ENCODE measurements around the gene TLCD3A.
"Not testable (repeated sequence)": the region's sequence is repeated elsewhere in the genome, so short reads cannot be mapped to it uniquely, and the experiment has no call there.

TLCD3A gene

DNA sequence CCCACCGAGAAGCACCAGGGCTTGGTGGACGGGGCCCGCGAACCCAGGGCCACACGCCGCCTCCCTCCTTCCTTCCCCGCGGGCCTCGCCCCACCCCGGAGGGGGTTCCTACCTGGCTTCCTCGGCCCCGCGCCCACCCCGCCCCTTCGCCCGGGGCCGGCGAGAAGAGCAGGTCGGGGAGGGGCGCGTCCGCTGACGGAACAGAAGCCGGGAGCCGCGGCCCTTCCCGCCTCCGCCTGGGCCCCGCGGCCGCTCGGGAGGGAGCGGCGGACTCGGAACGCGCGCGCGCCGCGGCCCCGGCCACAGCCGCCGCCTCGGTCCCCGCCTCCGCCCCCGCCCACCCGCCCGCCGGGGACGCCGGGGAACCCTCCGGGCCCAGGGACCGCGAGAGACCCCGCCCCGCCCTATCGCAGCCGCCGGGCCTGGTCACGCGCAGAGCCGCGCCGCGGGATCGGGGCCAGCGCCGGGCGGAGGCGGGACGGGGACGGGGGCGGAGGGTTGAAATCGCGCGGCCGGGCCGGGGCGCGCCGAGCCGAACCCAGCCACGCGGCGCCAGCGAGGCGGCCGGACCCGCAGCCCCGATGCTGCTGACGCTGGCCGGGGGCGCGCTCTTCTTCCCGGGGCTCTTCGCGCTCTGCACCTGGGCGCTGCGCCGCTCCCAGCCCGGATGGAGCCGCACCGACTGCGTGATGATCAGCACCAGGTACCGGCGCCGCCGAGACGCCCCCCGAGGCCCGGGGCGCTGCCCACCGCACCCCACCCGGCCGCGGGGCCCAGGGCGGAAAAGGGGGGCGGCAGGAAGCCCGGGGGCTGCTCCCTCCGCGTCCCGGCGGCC, at the start of gene TLCD3A:
Gene TLCD3A, plus strand, starts transcription at position 530 of the 835 bp plus-strand sequence. Its CDS starts 52 bp downstream, at position 582.
- DNase-seq (ENCODE audit: low spot score) = peak; percentile 44

DNA sequence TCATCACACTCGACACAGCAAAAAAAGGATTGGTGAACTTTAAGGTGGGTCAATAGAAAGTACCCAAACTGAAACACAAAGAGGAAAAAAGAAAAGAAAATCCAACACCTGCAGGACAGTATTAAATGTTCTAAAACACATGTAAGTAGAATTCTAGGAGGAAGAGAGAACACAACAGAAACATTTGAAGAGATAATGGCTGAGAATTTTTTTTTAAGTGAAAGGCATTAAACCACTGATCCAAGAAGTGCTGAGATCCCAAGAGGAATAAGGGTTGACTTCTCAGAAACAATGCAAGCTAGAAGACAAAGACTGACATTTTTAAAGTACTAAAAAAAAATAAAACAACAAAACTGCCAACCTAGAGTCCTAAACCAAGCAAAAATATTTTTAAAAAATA, 49.4 kb upstream of the TLCD3A start:
- no peak for DNase-seq (ENCODE audit: low spot score)

DNA sequence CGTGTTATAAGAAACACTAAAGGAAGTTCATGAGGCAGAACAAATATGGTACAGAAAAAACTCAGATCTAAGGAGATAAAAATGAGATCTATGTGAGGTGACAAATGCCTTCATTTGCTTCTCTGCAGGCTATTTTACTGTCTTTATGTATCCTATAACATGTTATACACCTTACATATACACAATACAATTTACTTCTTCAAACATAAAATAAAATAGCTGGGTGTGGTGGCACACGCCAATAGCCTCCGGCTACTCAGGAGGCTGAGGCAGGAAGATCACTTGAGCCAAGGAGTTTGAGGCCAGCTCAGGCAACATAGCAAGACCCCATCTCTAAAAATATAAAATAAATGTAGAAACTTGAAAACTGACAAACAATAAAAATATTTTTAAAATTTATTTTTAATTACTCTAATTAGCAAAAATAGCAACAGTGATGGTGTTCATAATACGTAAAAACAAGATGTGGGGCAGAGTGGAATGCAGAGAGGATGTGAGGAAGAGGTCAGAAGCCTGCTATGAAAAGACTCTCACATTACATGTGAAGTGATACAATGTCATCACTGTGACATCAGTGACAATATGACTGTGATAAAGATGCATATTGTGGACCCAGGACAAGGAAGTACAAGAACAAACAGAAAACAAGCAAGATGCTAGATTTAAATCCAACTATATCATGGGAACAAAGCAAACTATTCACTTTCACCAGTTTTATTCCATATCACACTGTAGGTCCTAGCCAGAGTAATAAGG, 48.7 kb upstream of the TLCD3A start:
- no peak for DNase-seq (ENCODE audit: low spot score)

DNA sequence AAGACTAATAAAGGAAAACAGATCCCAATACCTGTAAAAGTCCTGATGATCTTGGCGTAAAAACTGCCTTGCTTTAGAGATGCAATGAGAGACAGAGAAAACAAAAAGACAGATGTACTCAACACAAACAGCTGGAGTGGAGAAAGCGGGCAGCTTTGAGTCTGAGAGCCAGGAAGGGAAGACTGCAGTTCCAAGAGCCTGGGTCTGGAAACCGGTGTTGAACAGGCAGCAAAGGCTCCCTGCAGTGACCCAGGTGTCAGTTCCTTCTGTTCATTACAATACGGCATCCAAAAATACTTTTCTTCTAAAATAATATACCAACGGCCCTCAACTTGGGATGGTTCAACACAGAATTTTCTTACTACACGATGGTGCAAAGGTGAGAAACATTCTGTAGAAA, 47.4 kb upstream of the TLCD3A start:
- no peak for DNase-seq (ENCODE audit: low spot score)

DNA sequence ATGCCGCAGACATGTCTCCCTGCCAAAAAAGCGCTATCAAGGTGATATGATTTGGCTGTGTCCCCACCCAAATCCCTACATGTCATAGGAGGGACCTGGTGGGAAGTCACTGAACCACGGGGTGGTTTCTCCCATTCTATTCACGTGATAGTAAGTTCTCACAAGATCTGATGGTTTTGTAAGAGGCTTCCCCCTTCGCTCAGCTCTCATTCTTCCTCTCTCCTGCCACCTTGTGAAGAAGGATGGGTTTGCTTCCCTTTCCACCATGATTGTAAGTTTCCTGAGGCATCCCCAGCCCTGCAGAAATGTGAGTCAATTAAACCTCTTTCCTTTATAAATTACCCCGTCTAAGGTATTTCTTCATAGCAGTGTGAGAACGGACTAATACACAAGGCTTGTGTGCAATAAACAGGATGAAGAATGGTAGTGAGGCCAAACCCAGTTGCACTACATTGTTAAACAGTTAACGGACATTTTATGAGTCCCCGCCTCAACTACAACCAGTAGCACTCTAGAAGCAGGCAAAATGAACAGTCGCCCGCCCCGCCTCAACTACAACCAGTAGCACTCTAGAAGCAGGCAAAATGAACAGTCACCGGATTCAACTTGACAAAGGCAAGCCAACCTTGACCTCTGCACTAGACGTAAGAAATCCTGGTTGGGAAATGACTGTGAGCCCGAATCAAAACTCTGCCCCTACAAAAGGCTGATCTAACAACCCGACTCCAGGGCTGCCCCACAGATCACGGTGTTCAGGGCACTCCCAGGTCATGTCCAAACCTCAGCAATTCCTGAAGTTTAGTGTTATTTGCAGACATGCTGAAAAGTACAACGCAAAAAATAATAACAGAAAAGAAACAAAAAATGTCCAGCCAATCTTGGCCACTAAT, 44.1 kb upstream of the TLCD3A start:
- DNase-seq (ENCODE audit: low spot score) = no peak

DNA sequence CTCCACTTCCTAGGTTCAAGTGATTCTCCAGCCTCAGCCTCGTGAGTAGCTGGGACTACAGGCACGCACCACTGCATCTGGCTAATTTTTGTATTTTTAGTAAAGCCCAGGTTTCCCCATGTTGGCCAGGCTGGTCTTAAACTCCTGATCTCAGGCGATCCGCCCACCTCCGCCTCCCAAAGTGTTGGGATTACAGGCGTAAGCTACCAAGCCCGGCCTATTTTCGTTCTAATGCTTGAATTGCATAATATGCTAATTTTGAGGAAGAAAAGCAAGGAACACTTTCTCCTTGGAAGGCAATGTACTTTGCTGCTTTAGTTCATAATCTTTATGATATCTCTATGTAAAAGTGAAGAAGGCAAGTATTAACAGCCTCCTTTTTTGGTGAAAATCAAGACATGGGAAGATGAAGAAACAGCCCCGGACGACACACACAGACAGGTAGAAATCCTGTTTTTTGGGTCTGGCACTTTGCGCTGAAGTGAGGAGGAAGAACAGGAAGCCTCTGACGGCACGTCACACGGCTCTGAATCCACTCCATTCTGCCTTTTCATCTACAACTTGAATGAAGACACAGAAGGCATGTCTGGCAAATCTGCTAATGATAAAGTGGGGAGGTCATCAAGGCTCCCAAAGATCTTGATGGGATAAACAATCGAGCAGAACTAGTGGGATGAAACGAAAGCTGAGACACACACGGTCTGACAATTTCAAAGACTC, 42.7 kb upstream of the TLCD3A start:
- DNase-seq (ENCODE audit: low spot score) = no peak

DNA sequence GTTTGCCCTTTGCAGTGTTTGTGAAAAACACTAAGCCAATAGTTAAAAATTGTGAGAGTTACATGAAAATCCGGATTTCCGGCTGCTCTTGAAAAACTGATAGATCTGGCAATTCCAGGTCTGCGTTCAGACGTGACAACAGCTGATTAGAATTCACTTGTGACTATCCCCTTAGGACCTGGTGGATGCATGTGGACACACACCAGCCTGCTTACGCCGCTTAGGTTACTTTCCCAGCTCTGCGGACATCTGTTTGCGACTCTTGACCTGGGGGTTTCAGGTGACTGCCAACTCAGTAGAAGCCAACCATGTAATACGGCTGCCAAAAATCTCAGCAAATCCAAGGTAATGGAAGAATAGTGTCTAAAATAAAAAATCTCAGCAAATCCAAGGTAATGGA, 42.0 kb upstream of the TLCD3A start:
- no peak for DNase-seq (ENCODE audit: low spot score)

DNA sequence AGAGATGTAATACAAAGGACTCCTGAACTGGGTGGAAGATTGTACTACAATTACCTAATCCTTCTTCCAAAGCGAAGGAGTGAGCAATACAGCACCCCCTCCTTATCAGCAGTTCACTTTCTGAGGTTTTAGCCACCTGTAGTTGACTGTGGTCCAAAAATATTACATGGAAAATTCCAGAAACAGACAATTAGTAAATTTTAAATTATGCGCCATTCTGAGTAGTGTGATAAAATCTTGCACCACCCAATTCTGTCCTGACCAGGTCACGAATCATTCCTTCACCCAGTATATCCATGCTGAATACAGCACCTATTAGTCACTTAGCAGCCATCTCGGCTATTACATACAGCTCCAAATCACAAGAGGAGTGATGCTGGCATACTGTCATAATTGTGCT, 41.0 kb upstream of the TLCD3A start:
- DNase-seq (ENCODE audit: low spot score) = no peak

DNA sequence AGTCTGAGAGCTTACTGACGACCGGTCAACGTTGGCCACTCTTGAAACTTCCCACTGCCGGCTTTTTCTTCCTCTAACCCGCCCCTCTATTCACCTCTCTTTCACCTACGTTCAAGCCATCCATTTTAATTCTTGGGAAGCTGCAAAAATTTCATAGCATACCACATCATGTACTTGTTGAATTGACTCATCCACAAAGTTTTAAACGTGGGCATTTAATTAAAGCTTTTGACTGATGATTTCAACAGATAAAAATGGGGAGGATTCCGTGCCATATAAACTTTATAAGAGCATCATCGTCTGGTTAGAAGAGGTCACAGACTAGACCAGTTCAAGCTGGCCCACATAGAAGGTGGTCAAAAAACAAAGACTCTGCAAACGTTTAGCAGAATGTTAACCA, 40.3 kb upstream of the TLCD3A start:
- no peak for DNase-seq (ENCODE audit: low spot score)

DNA sequence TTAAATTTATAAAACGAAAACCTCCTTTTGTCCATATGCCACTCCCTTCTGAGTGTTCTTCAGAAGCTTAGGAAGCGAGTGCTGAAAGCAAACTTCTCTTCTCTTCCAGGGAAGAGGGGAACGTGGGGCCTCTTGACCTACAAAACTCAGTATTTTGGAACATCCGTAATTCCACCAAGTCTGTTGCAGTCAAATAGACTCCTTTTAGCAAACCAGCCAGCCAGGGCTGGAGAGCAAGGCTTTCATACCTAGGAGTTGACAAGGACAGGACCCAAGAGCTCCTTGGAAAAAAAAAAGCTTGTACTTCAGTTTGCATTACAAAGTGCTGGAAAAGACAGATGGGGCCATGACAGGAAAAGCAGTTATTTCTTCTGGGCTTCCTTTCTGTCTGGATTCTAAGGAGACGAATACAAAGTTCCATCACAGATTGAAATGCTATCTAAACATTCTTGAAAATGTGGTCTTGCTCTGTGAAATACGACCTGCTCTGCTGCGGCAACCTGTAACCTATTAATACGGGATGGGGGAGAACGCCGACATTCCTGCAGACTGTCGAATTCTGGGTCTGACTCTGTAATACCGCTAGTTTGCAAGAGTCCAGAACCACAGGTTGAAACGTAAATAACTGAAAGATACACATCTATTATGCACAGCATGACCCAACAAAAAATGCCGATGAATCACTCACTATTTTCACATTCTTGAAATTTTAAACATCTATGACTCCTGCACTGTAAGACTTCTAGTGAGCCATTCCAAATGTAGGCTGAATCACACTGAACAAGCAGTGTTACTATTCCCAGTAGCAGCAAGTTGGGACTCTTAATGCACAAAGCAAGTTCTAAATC, 38.4 kb upstream of the TLCD3A start:
- no peak for DNase-seq (ENCODE audit: low spot score)

DNA sequence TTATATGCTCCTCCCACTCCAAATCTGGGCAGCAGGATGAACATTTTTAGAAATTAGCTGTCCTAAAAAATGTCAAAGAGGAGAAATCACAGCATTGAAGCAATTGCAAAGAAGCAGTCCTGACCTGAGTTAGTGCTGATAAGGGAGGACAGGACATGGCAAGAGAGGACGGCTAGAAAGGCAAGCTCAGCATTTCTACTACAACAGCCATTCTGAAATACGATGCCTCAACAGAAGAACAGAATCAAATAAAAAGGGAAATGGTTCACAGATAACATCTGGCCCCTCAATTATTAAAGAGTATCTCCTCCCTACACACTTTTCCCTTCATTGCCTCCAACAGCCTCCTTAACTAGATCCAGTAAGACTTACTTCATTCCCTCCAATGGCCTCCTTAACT, 36.0 kb upstream of the TLCD3A start:
- no peak for DNase-seq (ENCODE audit: low spot score)

DNA sequence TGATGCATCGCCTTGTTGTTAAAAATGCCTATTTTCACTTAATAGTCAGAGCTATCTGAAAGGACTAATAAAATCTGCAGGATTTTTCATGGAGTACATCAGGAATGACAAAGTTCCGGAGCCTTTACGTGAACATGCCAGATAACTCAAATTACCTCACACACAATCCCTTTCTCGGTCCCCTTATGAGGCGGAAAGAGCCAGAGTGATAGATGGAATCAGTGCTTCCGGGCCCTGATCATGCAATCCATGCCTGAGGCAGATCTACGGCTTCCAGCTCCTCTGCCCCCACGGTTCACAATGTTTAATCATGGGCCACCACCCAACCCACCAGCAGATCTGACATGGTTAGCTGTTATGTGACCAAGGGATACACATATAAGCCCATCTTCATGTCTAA, 34.7 kb upstream of the TLCD3A start:
- no peak for DNase-seq (ENCODE audit: low spot score)

DNA sequence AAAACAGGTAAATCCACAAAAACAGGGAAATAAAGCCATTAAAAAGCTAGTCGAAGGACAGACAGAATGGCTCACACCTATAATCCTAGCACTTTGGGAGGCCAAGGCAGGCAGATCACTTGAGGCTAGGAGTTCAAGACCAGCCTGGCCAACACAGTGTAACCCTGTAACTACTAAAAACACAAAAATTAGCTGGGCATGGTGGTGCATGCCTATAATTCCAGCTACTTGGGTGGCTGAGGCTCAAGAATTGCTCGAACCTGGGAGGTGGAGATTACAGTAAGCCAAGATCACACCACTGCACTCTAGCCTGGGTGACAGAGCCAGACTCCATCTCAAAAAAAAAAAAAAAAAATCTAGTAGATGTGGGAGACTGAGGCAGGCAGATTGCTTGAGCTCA, 34.3 kb upstream of the TLCD3A start:
- not testable (repeated sequence) for DNase-seq (ENCODE audit: low spot score)

DNA sequence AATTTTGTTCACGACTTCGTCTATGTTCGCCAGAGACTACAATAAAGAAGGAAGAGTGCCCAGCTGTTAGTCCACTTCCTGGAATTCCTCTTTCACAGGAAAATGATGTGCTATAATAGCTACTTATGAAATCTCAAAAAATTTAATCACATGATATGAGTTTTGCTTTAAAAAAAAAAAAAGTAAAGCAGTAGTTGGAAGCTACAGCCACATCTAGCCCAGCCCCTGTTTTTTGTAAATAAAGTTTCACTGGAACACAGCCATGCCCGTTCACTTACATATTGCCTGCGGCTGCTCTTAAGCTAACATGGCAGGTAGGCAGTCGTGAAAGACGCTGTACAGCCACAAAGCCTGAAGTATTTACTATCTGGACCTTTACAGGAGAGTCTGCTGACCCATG, 33.1 kb upstream of the TLCD3A start:
- DNase-seq (ENCODE audit: low spot score) = no peak

DNA sequence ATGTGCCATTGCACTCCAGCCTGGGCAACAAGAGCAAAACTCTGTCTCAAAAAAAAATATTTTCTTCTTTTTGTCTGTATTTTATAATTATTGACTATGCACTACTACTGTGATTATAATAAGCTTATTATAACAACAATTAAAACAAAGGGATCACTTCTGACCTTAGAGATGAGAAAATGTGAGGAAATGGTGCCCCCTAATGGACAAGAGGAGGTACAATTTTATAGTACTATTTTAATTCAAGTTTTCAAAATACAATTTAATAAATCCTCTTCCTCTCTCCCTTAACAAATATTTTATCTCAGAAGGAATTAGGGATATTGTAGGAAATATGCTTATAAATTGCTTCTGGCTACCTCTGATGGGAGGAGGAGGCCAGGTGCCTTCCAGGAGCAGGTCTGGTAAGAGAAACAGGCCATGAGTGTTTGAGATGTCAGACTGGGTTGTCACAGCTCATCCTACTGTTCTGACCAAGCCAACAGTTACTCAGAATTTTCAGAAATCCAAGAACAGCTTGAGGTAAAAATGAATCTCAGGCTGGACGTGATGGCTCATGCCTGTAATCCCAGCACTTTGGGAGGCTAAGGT, 31.8 kb upstream of the TLCD3A start:
- peak; percentile 63 for DNase-seq (ENCODE audit: low spot score)

DNA sequence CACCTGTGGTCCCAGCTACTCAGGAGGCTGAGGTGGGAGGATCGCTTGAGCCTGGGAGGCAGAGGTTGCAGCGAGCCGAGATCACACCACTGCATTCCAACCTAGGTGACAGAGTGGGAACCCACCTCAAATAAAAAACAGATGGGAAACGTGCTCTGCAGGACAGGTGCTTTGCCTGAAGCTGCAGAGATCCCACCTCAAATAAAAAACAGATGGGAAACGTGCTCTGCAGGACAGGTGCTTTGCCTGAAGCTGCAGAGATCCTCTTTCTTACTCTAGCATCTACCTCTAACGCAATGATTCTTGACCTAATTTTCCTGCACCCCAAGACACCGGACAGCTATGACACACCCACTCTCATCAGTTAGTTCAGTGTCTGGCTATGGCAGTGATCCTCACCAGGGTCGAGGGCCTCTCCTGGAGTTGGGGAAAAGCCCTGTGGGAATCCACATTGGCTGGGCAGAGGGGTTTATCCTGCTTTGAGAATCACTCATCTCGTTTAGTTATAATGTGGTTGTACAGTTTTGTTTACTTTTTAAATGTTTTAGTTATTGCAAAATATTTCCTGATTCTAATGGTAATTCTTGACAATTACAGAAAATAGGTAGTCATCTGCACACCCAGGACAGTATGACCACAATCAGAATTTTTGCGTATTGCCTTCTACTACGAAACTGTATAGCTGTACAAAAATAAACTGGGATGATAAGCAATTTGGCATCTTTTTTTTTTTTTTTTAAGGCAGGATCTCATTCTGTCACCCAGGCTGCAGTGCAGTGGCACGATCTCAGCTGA, 29.1 kb upstream of the TLCD3A start:
- no peak for DNase-seq (ENCODE audit: low spot score)

DNA sequence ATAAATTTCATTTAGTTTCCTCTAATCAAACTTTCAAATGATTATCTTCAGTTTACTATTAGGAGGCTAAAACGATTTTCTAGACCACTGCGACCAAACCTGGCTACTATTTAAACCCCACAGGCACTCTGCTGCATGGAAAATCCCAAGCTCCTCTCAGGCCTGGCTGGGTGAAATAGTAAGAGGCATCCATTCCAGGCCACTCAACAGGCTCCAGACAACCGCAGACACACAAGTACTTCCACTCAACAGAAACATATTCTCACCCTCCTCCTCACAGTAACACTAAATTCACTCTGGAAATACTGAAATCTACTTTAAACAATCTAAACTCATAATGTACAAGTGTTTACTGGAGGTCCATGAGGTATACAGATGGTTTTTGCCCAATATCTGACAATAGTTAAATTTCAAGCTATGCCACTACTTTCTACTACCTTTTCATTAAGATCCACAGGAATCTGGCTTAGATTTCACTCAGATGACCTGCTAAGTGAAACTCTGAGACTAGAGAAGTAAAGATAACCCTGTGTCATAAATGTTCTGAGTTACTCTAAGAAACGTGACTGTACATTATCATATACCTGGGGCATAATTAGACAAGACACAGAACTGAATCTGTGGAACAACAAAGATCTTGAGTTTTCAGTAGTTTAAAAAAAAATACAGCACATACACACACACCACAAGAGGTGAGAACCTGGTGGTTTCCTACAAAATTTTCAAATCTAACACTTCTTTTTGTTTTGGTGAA, 28.1 kb upstream of the TLCD3A start:
- no peak for DNase-seq (ENCODE audit: low spot score)

DNA sequence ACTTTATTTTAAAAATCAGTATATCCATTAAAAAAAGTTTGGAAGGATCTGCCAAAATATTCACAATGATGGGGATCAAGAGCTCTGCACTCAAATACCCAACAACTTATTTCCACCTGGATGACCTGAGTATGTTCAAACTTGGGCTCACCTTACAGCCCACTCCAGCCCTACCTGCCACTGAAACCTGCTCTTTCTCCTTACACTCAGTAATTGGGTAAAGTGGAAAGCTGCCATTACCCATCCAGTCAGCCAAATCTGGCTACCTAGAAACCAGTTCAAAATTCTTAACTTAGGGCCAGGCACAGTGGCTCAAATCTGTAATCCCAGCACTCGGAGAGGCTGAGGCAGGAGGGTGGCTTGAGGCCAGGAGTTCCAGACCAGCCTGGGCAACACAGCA, 27.4 kb upstream of the TLCD3A start:
- DNase-seq (ENCODE audit: low spot score) = no peak

DNA sequence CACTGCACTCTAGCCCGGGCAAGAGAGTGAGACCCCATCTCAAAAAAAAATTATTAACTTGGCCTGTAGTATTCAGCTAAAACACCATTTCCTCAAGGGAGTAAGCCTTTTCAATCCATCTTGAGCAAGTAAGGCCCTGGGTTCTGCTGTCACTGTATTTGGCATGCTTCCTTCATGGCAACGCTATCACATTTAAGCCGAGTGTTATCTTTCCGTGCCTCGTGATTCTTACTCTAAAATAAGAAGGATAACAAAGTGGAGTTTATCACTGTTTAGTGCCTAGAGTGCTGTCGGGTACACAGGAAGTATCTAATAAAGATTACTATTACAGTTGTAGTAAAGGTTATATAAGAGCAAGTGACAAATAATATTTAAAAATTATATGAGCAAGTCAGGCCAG, 26.5 kb upstream of the TLCD3A start:
- DNase-seq (ENCODE audit: low spot score) = no peak
